HG03039 (cell line): ENCODE results near the gene OSTN.

Experiments used
- ATAC-seq: cut with Tn5 transposase; IDR thresholded peaks from one replicate; pipeline ENCODE4 v1.9.1; 2021; ENCODE audit warnings: mild to moderate bottlenecking, moderate library complexity; ENCODE audit not compliant: unreplicated experiment

OSTN gene

GRCh38 chr3:191306428-191306827 is 107.4 kb downstream of the OSTN start:
- ATAC-seq: no peak

- no peak for ATAC-seq
Observed at GRCh38 chr3:191307341-191307740, 108.3 kb downstream of the OSTN start.

- ATAC-seq: no peak
Observed at GRCh38 chr3:191313296-191313695, 114.3 kb downstream of the OSTN start.

- ATAC-seq: no peak
Observed at GRCh38 chr3:191314109-191314728, 115.2 kb downstream of the OSTN start.
